Retinal pigment epithelial cell (primary cell): Measurements from ENCODE around the gene TPCN2.
A peak's percentile ranks its signal among the peaks of the same experiment; 100 is the strongest.

Source experiments
- DNase-seq: peaks from one replicate; pipeline ENCODE4 v3.0.0-alpha.2; 2010; ENCODE audit warnings: low read depth
- H3K4me3 ChIP-seq: 2 replicates; pipeline ENCODE4 v1.5.1; 2011; ENCODE audit warnings: mild to moderate bottlenecking, low read length, control low read depth, moderate library complexity
- TF ChIP-seq, protein P1 (sequence below): conservative IDR thresholded peaks from 2 replicates; pipeline ENCODE4 v1.5.1; 2011; ENCODE audit warnings: low read depth, low read length, control low read depth, inconsistent platforms

Gene TPCN2

DNA sequence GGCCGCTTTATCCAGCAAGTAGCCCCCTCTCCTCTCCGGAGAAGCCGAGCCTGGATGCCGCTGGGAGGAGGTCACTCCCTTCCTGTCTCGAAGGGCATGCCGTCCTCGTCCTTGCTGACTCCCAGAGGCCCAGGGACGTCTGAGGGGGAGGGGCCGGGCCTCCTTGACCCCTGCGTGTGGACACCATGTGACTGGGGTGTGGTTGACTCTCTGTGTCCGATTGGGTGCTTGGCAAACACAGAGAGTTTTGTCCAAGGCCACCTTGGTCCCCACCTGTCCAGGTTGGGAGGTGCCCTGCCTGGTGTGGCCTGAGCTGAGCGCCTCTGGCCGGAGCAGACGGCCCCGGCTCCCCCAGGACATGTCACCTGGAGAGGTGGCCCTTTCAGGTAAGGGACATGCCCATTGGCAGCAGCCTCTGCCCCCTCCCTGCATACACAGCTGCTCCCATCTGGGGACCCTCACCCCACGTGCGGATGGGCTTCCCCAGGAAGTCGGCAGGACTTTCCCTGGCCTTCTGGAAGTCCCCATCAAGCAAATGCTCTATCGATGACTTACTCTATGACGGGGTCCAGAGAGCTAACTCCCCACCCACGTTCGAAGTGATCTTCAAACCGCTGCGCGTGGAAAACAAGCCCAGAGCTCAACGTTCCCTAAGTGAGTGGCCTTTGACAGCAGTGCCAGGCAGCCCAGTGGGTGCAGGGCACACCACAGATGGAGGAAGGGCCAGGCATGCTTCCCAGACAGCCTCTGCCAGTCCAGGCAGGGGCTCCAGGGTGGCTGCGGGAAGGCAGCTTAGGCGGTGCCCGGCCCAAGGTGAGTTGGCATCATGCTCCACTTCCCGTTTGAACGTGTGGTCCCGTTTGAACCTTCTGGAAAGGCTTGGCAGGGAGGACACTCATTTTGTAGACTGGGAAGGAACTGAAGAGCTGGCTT is 106.8 kb downstream of the TPCN2 start, which contains the start of gene SMIM38:
TSS of gene SMIM38 (plus strand) at position 634 of the 933 bp plus-strand sequence. CDS start 1,912 bp downstream, outside the sequence.
- DNase-seq = no peak
- no peak within 1 kb of the TSS for H3K4me3 ChIP-seq
- TF ChIP-seq, protein P1, sequence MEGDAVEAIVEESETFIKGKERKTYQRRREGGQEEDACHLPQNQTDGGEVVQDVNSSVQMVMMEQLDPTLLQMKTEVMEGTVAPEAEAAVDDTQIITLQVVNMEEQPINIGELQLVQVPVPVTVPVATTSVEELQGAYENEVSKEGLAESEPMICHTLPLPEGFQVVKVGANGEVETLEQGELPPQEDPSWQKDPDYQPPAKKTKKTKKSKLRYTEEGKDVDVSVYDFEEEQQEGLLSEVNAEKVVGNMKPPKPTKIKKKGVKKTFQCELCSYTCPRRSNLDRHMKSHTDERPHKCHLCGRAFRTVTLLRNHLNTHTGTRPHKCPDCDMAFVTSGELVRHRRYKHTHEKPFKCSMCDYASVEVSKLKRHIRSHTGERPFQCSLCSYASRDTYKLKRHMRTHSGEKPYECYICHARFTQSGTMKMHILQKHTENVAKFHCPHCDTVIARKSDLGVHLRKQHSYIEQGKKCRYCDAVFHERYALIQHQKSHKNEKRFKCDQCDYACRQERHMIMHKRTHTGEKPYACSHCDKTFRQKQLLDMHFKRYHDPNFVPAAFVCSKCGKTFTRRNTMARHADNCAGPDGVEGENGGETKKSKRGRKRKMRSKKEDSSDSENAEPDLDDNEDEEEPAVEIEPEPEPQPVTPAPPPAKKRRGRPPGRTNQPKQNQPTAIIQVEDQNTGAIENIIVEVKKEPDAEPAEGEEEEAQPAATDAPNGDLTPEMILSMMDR = no peak

DNA sequence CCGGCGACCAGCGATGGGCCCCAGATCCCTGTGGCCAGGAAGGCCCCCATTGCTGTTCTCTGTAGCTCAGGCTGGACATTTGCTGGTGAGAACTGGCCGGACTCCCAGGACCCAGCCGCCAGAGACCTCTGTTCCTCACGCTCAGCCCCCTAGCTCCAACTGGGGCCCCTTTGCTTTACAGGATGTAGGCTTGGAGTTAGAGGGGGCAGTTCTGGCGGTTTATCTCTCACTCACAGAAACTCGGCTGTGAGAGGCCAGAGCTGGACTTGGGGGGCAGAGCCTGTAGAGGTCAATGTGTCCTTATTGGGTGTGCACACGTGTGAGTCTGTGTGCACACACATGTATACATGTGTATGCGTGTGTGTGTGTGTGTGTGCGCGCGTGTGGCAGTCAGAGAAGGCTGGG is 107.5 kb downstream of the TPCN2 start:
- DNase-seq = no peak
- no peak overlapping the region for H3K4me3 ChIP-seq
- TF ChIP-seq, protein P1 = no peak

DNA sequence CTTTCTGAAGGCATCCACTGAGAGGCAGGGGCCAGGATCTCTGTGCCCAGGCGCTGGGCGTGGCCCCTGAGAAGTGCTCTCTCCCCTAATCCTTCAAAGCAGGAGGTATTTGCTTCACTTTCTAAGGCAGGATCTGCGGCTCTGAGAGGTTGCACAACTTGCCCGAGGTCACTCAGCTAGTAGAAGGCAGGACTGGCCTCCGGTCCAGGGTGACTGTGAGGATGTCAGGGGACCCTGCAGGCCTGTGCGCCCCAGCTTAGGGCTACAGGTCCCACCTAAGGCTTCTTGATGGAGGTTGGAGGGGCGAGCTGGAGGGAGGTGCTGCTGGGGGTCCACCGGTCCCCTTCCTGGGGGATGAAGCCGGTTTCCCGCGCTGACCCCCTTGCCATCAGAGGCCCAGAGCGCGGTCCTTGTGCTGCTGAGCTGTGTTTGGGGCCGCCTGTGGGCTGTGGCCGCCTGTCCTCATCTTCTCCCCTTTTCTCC is 108.0 kb downstream of the TPCN2 start:
- H3K4me3 ChIP-seq = no peak overlapping the region
- TF ChIP-seq, protein P1 = no peak
- DNase-seq = peak; percentile 39

DNA sequence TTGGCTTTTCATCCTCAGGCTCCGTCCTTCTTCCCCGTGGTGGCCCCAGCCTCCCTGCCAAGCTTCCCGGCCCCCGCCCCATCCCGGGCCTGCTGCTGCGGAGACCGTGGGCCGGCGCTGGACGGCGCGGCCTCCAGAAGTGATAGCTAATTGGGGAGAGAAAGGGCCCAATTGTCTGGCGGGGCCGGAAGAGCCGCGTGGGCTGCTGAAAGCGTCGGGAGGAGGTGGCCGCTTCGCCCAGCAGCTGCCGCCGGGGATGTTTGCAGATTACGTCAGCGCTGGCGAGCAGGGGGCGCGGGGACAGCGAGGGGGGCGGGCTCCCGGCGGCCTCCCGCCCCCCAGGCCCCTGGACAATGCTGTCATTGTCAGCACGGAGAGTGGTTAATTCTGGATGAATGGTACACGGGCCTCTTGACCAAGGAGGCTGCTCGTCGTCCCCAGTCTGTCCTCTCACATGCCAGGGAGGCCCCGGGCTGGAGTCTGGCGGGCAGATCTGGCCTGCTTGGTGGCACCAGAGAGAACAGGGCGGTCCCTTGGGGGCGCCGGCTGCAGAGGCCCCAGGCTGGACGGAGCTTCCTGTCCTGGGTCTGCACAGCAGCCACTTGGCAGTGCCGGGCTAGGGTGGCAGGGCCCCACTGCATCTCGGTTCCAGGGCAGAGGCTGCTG is 108.6 kb downstream of the TPCN2 start:
- TF ChIP-seq, protein P1 = no peak
- DNase-seq = no peak
- H3K4me3 ChIP-seq = no peak overlapping the region

DNA sequence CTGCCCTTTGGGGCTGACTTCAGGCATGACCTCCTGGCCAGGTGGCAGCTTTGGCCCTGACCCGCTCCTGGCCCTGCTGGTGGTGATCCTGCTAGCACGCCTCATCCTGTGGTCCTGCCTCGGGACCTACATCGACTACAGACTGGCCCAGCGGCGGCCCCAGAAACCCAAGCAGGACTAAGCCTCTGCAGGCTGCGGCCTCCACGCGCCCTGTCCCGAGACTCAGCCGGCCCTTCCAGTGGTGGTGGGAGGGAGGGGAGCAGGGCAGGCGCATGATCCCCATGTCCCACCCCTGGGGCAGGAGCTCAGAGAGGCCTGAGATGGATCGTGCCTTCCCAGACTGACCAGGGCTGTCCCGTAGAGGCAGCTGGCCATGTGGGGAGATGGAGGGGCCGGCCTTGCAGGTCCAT is 109.1 kb downstream of the TPCN2 start:
- no peak for DNase-seq

DNA sequence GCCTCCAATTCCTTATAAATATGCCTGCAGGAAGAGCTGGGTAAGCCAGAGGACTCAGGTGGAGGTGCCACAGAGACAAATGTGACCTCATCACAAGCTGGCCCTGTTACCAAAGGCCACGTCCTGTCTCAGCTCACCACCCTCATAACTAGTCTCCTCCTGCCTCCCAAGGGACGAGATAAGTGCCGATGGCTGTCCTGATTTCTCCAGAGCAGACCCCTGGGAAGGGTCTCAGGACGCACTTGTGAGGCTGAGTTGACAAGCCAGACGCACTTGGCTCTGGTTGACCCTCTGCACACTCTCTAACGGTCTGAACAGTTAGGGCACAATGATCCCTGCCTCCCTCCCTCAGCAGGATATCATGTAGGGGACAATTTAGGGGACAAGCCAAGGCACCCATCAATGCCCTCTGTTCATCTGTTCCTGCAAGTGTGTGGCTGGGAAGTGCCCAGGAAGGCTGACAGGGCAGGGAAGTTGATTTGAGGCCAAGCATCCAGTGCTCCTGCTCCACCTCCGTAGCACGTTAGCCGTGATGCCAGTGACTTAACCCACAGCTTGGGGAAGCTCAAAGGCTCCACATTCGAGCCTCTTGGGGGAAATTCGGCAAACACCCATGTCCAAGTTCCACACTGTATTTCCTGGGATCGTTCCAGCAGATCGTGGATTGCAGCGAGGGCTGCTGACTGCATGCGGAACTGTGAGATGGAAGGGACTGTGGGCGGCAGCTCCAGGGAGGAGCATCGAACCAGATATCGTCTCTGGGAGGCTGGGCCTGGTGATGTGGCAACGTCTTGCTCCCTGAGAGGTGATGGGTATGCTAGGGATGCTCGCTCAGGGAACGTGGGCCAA is 109.8 kb downstream of the TPCN2 start:
- TF ChIP-seq, protein P1 = no peak
- no peak for DNase-seq
- no peak overlapping the region for H3K4me3 ChIP-seq

More for the DNA sequence above, 109.1 kb downstream of the TPCN2 start:
- TF ChIP-seq, protein P1 = no peak
- no peak overlapping the region for H3K4me3 ChIP-seq
